NCI-H748 treated with DMSO at 0.1 percent for 48 hours (cell line): ENCODE data around the gene SLCO3A1.
"Not testable (repeated sequence)": the region's sequence is repeated elsewhere in the genome, so short reads cannot be mapped to it uniquely, and the experiment has no call there.

ENCODE experiments used
- DNase-seq: peaks from one replicate; lab custom pipeline; 2025; lab: John Stamatoyannopoulos, UW

SLCO3A1 gene

DNA sequence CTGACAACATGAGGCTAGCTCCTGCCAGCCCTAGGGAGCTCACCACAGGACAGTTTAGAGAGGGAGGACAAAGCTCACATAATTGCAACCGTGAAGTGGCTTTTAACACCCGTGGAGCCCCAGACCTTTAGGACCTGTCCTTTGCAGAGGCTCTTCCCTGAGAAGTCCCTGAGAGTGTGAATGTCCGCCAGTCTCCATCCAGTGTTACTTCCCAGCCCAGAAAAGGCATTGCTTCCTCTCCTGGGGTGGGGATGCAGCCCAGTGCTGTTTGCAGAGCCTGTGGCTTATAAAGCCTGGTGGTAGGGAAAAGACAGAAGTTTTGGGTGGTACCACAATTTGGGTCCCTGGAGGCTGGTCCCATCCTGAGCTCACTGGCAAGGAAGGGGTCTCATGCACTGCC is 182.0 kb downstream of the SLCO3A1 start:
- no peak for DNase-seq

DNA sequence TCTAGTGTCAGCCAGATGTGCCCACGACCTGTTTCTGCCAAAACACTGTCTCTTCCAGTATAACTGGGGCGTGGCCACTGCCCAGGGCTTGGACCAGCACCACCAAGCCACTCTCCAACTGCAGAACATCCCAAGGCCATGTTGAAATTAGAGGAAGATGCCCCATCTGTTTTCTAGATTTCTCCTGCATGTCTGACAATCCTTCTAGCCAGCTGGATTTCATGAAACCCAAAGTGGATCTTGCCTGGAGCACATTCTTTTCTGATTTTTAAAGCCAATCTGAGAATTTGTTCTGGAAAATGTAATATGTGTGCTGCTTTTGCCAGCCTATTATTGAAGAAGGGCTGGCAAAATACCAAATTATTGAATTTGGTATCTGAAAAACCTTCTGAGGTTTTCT is 182.5 kb downstream of the SLCO3A1 start:
- DNase-seq, result no peak

DNA sequence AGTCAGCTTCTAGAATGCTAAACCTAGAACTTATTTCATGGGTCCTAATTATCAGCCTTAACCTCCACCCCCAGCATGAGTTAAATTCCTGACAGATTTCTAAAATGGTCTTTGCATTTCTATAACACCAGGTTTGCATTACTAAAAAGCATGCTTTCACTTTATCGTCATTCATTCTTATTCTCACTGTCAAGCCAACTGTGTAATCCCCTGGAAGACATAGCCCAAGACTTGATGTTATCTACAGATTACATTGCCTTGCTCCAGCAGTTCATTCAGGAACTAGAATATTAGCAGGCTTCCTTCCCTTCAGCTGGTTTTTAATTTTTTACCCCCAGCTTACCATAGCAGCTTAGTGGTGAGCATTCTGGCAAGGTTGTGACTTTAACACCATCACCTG is 184.0 kb downstream of the SLCO3A1 start:
- no peak for DNase-seq

DNA sequence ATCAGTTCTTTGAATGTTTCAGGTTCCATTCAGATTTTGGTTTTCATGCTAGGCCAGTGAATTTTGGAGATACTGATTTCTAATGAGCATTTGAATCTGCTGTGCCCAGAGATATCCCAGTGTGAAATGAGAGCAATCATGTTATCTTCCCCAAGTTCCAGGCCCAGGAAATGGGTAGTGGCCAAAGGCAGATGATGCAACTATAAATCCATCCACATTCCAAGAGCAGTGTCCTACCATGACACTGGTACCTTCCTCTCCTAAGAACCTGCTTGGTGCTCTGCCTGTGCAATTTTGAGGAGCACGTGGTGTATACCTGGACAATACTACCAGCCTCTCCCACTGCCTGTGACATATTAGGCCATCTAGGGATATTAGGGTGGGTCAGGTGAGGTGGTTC is 186.8 kb downstream of the SLCO3A1 start:
- DNase-seq, result no peak

DNA sequence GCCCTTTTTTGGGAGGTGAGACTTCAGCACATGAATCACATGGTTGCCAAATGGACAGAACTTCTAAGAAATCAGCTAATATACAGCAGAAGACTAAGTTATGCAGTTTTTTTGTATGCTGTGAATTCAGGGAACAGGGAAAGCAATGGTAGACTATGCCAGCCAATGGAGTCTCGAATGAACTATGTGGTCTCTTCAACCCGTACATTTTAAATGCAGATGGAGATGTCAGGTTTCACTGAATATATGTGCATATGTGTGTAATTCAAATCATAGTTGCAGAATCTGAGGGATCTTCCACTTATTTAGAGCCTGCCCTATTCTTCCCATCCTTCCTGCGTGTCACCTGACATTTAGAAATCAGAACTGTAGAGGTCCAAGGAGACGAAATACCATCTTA is 187.9 kb downstream of the SLCO3A1 start:
- DNase-seq, result no peak

DNA sequence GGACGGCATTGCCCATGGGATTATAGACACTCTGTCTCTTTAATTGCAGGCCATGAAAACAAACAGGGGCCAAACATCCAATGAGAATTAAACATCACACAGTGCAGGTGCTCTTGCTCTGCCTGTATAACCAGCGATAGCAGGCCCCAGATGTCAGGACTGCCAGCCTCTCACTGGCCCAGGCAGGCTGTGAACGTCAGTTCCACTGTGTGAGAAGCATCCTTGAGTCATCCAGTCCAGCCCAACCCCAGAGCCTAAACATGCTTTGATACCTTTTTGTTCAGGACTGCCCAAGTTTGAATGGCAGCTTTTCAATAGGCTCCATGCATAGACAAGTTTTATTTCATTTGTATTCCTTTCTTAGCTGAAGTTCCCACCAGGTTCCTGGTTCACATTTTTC is 189.8 kb downstream of the SLCO3A1 start:
- no peak for DNase-seq

DNA sequence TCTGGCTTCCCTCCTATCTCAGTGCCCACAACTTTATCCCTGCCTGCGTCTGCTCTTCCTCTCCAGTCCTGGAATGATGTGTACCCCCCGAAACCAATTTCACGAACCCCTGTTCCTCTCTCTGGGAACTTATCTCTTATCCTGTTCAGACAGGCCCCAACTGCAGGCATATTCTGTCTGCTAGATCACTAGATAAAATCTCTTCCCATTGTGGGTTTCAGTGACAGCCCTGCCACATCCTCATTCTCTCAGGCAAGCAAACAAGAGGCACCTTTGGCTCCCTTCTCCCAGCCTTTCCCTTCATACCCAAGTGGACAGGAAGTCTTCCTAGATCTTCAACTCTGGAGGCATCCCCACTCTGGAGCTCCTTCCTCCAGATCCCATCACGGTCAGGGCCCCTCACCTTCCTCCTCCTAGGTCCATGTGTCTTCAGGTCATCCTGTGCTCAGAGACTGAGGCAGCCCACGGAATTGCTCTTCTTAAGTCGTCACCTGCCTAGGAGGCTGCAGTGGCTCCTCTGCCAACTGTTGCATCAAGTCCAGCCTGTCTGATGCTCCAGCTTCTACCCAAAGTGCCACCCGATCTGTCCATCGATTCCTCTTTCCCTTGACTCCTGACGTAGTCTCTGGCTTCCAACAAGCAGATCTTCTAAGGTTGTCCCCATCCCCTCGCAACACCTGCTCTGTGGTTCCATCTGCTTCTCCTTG is 190.8 kb downstream of the SLCO3A1 start:
- no peak for DNase-seq

DNA sequence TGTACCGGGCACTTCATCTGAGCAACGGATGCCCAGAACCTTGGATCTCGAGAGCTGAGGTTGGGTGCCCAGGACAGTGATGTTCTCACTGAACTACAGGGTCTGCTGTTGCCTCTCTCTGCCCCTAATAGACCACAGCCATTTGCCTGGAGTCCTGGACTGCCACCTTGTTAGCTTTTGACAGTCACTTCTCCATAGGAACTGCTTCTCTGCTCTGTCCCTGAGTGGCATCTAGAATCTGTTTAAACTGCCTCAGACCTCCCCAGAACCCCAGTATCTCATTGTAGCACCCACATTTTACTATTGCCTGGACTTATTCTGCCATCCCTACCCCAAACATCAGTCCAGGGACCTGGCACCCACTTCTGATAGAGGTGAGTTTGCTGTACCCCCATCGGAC is 194.4 kb downstream of the SLCO3A1 start:
- DNase-seq, result no peak

DNA sequence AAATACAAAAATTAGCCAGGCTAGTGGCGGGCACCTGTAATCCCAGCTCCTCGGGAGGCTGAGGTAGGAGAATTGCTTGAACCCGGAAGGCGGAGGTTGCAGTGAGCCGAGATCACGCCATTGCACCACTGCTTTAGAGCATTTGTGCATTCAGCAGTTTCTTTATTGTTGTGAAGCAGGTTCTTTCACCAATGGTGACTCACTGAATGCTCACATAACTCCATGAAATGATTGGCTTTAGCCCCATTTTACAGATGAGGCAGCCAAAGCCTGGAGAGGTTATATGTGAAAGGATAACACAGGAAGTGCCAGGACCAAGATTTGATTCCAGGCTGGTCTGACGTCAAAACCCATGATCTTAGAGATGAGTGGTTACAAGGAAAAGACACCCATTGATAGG is 195.2 kb downstream of the SLCO3A1 start:
- no peak for DNase-seq

DNA sequence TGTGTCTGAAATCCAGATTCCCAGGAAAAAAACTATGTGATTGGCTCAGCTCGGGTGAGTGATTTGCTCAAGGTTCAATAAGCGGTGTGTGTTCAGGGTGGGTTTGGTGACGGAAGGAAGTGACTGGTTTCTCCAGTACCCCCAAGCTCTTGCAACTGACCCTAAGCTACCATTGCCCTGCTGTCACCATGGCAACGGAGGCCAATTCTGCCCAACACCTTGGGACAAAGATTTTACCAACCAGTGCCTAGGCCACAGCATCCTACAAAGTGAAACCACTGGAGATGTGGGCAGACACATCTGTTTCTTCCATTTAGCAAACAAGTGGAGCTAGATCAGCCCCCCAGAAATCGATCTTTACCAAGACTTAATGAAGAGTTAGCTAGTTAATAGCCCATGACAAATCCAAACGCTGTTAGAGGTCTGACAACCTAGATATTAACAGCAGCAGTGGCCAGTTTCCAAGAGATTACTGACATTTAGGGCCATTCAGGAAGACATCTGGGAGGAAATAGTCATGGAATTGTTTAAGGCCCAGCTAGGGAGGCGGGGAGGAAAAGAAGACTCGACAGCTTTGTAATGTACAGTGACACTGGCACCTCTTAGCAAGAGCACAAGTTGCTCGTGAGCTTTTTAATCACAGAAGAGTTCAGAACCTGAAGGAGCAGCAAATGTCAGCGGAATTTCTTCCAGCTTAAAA is 195.9 kb downstream of the SLCO3A1 start:
- no peak for DNase-seq

DNA sequence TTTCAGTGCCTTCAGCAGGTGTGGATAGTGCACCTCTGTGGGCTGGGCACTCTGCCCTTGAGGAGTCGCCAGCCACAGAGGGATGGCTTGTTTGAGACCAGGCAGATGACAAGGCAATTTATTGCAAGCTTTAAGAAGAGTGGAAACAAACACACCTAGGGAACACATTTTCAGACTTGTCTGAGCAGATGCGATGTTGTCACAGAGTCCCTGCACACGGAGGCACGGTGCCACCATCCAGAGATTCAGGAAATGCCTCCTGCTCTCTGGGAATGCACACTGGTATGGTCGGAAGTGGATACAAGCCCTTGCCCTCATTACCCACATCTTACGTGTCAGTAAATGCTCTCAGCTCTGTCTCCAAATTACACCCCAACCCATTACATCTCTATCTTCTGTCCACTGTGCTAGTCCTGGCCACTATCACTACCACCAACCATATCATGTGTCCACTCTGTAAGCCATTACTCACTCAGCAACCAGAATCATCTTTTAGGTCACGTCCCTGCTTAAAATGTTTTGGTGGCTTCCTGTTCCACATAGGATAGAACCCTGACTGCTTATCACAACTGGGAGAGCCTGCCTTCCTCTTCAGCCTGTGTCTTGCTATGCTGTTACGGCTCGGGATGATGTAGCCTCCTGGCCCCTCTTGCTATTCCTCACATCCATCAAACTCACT is 196.9 kb downstream of the SLCO3A1 start:
- DNase-seq, result no peak

DNA sequence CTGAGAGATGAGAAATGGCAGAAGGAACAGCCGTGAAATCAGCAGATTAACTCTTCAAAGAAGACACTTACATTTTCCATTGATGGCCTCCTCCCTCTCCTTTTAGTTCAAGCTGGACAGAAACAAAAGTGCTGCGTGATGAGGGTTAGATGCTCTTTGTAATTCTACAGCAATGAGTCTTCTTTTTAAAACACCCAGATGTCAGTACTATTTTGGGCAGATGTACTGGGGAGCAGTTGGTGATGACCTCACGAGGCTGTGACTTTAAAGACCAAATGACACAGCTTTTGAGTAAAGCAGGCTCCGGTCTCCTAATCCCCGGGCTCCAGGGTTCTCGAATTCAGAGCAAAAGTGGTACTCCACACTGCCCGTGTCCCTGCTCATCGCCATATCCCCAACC is 198.2 kb downstream of the SLCO3A1 start:
- DNase-seq, result no peak

DNA sequence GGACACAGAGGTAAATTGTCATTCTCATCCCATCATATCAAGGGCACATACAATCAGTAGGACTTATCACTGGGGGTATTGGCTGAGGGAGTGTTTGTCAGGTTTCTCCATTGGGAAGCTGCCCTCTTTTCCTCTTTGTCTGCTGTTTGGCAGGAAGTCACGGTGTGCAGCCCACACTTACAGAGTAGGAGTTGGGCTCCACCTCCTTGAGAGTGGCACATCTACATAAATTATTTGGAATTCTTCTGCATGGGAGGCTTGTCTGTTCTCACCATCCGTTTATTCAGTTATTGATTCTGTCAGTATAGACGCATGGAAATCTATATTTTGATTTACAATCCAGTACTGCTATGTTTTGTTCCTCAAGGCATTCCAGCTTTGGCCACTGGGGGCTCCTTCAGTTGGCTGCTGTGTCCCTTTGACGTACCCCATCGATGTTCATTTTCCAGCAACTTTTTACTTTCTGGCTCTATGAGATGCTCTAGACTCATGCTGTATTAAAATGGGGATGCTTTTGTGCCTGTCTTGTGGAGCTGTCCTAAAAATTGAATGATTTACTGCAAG is 200.3 kb downstream of the SLCO3A1 start:
- DNase-seq, result no peak

DNA sequence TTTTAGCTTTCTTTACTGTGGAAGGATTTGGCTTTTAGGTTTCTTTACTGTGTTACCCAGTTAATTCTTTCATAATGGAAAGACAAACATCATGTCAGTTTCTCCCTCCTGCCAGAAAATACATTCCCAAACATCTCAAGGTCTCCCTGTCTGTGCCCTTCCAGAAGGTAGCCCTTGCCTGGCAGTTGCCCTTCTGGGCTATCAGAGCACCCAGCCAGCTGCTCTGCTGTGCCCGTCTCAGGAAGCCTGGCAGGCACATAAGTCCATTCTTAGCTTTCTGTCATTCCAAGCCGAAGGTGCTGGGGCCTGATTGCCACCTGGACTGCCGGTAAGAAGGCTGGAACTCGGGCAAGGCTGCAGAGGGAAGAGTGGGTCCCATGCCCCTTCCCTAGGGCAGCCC is 203.4 kb downstream of the SLCO3A1 start:
- no peak for DNase-seq

DNA sequence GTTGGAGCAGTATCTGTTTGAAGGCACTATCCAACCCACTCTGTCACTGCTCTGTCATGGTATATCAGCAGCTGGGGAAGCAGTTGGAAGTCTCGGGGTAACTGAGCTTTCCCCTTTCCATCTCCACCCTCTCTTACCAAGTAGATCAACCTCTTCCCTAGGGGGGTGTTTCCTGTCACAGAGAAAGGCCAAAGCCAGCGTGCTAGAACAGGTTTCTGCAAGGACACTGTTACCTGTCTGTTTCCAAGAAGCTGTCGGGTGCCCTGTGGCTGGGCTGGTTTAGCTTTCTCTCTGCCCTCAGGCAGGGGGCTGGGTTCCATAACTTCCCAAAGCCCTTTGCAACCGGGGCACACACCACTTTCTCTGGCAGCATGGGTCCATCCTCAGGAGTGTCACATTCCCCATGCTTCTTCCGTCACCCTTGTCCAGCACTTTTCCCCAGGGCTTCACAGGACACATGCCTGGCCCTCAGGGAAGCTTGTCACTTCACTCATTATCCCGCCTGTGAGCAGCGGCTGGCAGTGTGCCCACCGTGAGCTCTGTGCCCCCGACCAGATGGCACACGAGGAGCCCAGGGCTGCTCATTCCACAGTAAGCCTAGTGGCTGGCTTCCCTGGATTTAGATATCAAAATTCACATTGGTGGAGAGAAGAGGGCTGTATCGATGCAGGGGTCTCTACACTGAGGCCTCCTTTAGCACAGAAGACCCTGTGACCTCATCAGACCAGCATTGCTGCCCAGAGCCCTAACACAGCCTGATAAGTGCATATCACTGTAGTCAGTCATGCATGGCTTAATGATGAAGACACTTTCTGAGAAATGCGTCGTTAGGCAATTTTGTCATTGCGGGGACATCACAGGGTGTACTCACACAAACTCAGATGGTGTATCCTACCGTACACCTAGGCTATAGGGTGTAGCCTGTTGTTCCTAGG is 205.8 kb downstream of the SLCO3A1 start:
- no peak for DNase-seq

DNA sequence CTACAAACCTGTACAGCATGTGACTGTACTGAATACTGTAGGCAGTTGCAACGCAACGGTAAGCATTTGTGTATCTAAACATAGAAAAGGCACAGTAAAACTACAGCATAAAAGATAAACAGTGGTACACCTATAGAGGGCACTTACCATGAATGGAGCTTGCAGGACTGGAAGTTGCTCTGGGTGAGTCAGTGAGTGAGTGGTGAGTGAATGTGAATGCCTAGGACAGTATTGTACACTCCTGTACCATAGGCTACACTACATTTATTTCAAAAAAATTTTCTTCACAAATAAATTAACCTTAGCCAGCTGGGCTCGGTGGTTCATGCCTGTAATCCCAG is 206.4 kb downstream of the SLCO3A1 start:
- DNase-seq, result not testable (repeated sequence)

DNA sequence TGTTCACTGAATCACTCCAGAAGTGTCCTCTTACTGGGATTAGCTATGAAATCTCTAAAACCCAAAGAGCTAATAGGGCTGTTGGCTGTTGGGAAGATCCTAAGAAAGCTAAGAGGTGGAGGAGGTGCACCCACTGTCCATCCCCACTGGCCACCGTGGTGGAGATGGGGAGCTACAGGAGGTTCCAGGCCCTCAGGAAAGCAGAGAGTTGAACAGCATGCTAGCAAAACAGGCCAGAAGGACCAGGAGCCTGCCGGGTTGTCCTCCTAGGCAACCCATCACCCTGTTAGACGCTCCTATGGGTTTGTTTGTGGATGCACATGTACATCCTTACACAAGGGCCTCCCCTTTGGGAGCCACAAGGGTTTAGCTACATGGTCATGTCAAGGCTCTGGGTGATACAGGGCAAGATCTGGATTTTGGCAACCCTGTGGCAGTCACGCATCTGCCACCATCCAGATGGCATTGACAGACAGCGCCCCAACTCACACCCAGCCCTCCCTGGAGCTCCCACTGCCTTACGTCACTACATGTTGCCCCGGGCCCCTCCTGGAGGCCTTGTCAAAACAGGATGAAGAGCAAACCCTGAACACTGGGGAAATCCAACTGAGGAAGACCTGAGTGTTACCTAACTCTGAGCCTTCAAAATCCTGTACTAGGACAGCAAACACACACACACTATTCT is 208.1 kb downstream of the SLCO3A1 start:
- no peak for DNase-seq

DNA sequence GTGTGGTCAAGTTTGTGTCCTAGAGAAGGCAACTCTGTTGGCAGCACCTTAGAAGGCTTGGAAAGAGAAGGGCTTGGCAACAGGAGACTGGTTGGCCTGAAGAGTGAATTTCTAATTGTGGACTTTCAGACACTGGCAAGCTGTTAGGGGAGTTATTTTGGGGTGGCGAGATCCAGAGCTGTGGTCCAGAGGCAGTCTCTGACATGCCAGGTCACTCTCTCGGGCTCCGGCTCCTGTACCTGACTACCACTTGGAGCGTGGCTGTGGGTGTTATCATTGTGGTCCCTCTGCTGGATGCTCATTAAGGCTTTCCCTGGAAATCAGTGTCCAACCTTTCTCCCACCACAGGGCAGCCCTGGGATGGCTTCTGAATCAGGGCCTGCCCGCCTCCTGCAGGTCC is 209.0 kb downstream of the SLCO3A1 start:
- DNase-seq, result no peak

DNA sequence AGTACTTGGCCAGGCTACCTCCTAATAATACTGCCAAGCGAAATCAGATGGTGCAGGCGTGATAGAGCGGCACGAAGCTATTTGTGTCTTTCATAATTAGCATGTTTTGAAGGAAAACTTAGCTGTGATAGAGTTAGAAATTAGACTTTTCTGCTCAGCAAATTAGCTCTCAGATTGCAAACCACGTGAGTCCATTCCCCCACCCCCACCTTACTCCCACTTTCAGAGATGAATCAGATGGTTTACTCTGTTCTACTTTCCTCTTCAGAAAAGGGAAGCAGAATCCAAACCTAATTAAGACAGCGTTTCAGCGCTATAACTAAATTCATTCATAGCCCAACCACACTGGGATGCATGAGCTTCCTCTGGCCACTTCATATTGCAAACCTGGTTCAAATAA is 214.6 kb downstream of the SLCO3A1 start:
- no peak for DNase-seq

DNA sequence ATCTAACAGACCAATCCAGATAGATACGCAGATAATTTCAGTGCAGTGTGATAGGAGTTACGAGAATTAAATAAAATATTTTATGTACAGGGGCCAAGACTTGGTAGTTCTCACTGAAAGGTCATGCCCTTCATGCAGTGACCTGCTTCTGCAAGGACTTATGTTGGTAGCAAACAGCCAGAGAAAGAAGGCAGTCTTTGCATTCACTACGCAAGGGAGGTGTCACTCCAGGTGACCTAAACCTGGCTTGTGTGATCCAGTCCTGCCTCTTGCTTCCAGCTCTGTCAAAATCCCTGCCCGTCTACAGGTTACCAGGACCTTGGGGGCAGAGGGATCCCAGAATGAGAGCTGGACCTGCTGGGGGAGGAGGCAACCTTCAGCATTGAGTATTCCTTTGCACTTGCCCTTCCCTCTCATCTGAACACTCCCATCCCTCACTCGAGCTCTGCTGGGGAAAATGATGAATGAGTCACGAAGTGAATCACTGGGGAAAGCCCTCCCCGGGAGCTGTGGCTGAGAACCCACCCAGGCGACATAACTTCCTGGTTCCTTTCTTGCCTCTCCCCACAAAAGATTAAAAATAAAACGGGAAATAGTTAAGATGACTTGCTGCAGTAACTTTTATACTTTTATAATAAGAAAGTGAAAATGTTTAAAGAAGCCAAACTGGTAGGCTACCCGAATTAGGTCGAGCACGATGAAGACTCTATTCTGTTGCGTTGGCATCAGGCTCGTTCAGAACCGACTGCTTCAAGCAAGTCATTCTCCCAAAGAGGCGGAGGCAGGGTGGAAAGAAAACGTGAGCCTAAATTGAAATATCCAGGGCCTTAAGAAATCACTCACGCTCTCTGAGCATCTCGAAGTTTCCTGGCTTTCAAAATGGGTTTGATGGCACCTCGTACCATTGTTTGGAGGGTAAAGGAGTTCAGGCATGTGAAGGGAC is 216.1 kb downstream of the SLCO3A1 start:
- DNase-seq, result no peak
